ENCODE measurements around the gene CST9. TPM values are rescaled to one million over a fixed set of nuclear protein-coding genes. Genes with fewer than 3 reads are reported as not detected.

Gene CST9
- total and polyA plus RNA-seq, 2 of the 13 experiments (the other 11 are each of a cell fraction or from before 2014, with no cell fraction given) = 0.07 TPM; not detected in 1

- TF ChIP-seq TFE3 (CRISPR knock-in tag; IDR thresholded peaks at IDR 0.05) = peak; percentile 51; the same call in 1 of the 2 replicates
- peak; percentile 85; the same call in 1 of the 2 replicates for TF ChIP-seq TEAD2 (CRISPR knock-in tag; IDR thresholded peaks at IDR 0.05)
- TF ChIP-seq CREB3 (CRISPR knock-in tag; IDR thresholded peaks at IDR 0.05) = peak; percentile 85; the same call in 1 of the 2 replicates
- no peak for TF ChIP-seq U2AF2 (IDR thresholded peaks at IDR 0.05; ENCODE audit: low read depth, low read length)
- peak; percentile 56; the same call in 1 of the 2 replicates for TF ChIP-seq ZNF205 (CRISPR knock-in tag; IDR thresholded peaks at IDR 0.05)
- TF ChIP-seq REL (CRISPR knock-in tag; conservative IDR thresholded peaks at IDR 0.05) = peak; percentile 76
- TF ChIP-seq ZBTB37 (CRISPR knock-in tag; IDR thresholded peaks at IDR 0.05) = no peak
- TF ChIP-seq ZFAT (CRISPR knock-in tag; conservative IDR thresholded peaks at IDR 0.05) = peak; percentile 75; the same call in 1 of the 2 replicates
- TF ChIP-seq ZBTB26 (CRISPR knock-in tag; IDR thresholded peaks at IDR 0.05; ENCODE audit: borderline replicate concordance) = no peak
- TF ChIP-seq SPEN (CRISPR knock-in tag; IDR thresholded peaks at IDR 0.05; ENCODE audit: low read depth) = peak; percentile 89
- TF ChIP-seq ZNF33B (CRISPR knock-in tag; IDR thresholded peaks at IDR 0.05) = peak; percentile 76; the same call in 1 of the 2 replicates
- peak; percentile 95; the same call in 1 of the 2 replicates for TF ChIP-seq DR1 (CRISPR knock-in tag; IDR thresholded peaks at IDR 0.05)
- no peak for TF ChIP-seq TCF12 (IDR thresholded peaks at IDR 0.05)
- no peak; the same call in 1 of the 2 replicates for TF ChIP-seq TCF12 (CRISPR knock-in tag; IDR thresholded peaks at IDR 0.05)
- peak; percentile 94; the same call in 1 of the 2 replicates for TF ChIP-seq THAP7 (CRISPR knock-in tag; IDR thresholded peaks at IDR 0.05)
- no peak for TF ChIP-seq ZNF576 (CRISPR knock-in tag; IDR thresholded peaks at IDR 0.05)
- TF ChIP-seq IKZF4 (CRISPR knock-in tag; IDR thresholded peaks at IDR 0.05; ENCODE audit: borderline replicate concordance, low read depth, not compliant biosample characterization) = peak; percentile 98
- no peak for TF ChIP-seq HMG20A (CRISPR knock-in tag; IDR thresholded peaks at IDR 0.05; ENCODE audit: borderline replicate concordance)
- peak; percentile 70 for TF ChIP-seq SOX13 (IDR thresholded peaks at IDR 0.05)
- TF ChIP-seq SOX13 (CRISPR knock-in tag; conservative IDR thresholded peaks at IDR 0.05 in 1 of 2, IDR thresholded peaks at IDR 0.05 in 1 of 2) = peak; percentile 32 to 55; a peak in 2 of 4 replicates
- peak; percentile 76 for TF ChIP-seq ZNF331 (CRISPR knock-in tag; IDR thresholded peaks at IDR 0.05)
- peak; percentile 88; the same call in 1 of the 2 replicates for TF ChIP-seq SNAPC2 (CRISPR knock-in tag; IDR thresholded peaks at IDR 0.05)
- peak; percentile 97 for TF ChIP-seq REPIN1 (CRISPR knock-in tag; IDR thresholded peaks at IDR 0.05; ENCODE audit: borderline replicate concordance, low read depth)
Measured at GRCh38 chr20:23637282-23638221, 31.8 kb upstream of the CST9 start, which contains the start of gene CST3 (continued).

Data from HepG2 (cell line).